HCT116 (cell line): ENCODE data around the gene APP. TPM values are rescaled to one million over a fixed set of nuclear protein-coding genes. Genes with fewer than 3 reads are reported as not detected.

Source experiments
- ATAC-seq: fragments of 200-7000 bp; cut with Tn5 transposase; 2 replicates; pipeline ENCODE4 v1.9.1; 2020; ENCODE audit warnings: mild to moderate bottlenecking, moderate library complexity
- BruUV-seq: library from RNA; stranded (reverse); fragments of 400-500 nt; replicated peaks from 2 replicates; lab custom pipeline; 2021; lab: Mats Ljungman, UMichigan
- CTCF ChIA-PET: fragments of 300-600 bp; sonication (Branson Sonifier 250); formaldehyde crosslinking; loops from one replicate; lab custom pipeline; 2021; ENCODE audit warnings: antibody characterized with exemption; lab: Charles Lee
- POLR2A ChIA-PET: fragments of 300-600, 350-600 bp; sonication (Branson Sonifier 250); formaldehyde crosslinking; loops from one replicate; lab custom pipeline; 2021; ENCODE audit warnings: antibody characterized with exemption; lab: Charles Lee
- RAD21 ChIA-PET, 2 experiments: fragments of 300-600 bp; sonication (Branson Sonifier 250); formaldehyde crosslinking; loops; one replicate each; lab custom pipeline; 2023; ENCODE audit warnings: low total read pairs in 2 of 2; ENCODE audit not compliant: uncharacterized antibody in 2 of 2, unreplicated experiment in 2 of 2, low non-redundant PET in 1 of 2; lab: Charles Lee
- DNase-seq: peaks from one replicate; pipeline ENCODE4 v3.0.0-alpha.2; 2010; ENCODE audit warnings: low read depth, low spot score
- H2AFZ ChIP-seq: fragments of 200-600 bp; shearing (Covaris generic), sonication (generic); 2 replicates; pipeline ENCODE4 v1.6.1; 2017; ENCODE audit warnings: low read depth, mixed run types, mixed read lengths, antibody characterized with exemption, low read length; ENCODE audit not compliant: poor library complexity, severe bottlenecking
- H3K27ac ChIP-seq: 2 replicates; pipeline ENCODE4 v1.5.1; 2012; ENCODE audit warnings: low read depth, low read length
- H3K27me3 ChIP-seq: fragments of 200-600 bp; sonication (generic); 2 replicates; pipeline ENCODE4 v1.6.1; 2016; ENCODE audit warnings: mixed run types, low read length, mixed read lengths; ENCODE audit not compliant: insufficient read depth
- H3K36me3 ChIP-seq, 2 experiments: fragments of 200-500 bp in 1 of 2; fragments of 200-600 bp in 1 of 2; sonication (Bioruptor generic) in 1 of 2; sonication (generic) in 1 of 2; 2 replicates each; pipeline versions ENCODE4 v1.5.1 to v1.6.1; 2014 to 2016; ENCODE audit warnings: low read length in 2 of 2, inconsistent platforms in 1 of 2, mixed read lengths in 1 of 2, mixed run types in 1 of 2; ENCODE audit not compliant: insufficient read depth in 2 of 2, control insufficient read depth in 1 of 2
- H3K4me1 ChIP-seq, 2 experiments: fragments of 200-600 bp in 1 of 2; sonication (generic) in 1 of 2; 2 replicates each; pipeline versions ENCODE4 v1.5.1 to v1.6.1; 2012 to 2017; ENCODE audit warnings: low read length in 2 of 2, inconsistent platforms in 1 of 2, mild to moderate bottlenecking in 1 of 2, mixed read lengths in 1 of 2, mixed run types in 1 of 2, moderate library complexity in 1 of 2; ENCODE audit not compliant: insufficient read depth in 2 of 2, control insufficient read depth in 1 of 2
- H3K4me2 ChIP-seq: fragments of 200-600 bp; sonication (generic); 2 replicates; pipeline ENCODE4 v1.6.1; 2017; ENCODE audit warnings: mixed run types, low read length, mixed read lengths
- H3K4me3 ChIP-seq, 2 experiments: fragments of 200-600 bp in 1 of 2; sonication (generic) in 1 of 2; replicated peaks in 1 of 2; 2 replicates each; pipeline ENCODE4 v1.5.1; 2011 to 2016; ENCODE audit warnings: low read length in 2 of 2, control low read depth in 1 of 2, low read depth in 1 of 2, mild to moderate bottlenecking in 1 of 2, mixed read lengths in 1 of 2, mixed run types in 1 of 2
- H3K79me2 ChIP-seq: fragments of 200-600 bp; sonication (generic); 2 replicates; pipeline ENCODE4 v1.6.1; 2017; ENCODE audit warnings: mild to moderate bottlenecking, mixed run types, low read length, moderate library complexity, mixed read lengths; ENCODE audit not compliant: insufficient read depth
- H3K9ac ChIP-seq: fragments of 200-600 bp; sonication (generic); 2 replicates; pipeline ENCODE4 v1.6.1; 2016; ENCODE audit warnings: low read length, mixed read lengths
- H3K9me2 ChIP-seq: fragments of 200-600 bp; sonication (generic), shearing (Covaris generic); 2 replicates; pipeline ENCODE4 v1.6.1; 2017; ENCODE audit warnings: mixed run types, mild to moderate bottlenecking, moderate library complexity; ENCODE audit not compliant: insufficient read depth
- H3K9me3 ChIP-seq, 2 experiments: fragments of 200-500 bp in 1 of 2; fragments of 200-600 bp in 1 of 2; sonication (Bioruptor generic) in 1 of 2; sonication (generic) in 1 of 2; 2 replicates each; pipeline ENCODE4 v1.6.1; 2014 to 2017; ENCODE audit warnings: low read length in 2 of 2, mixed read lengths in 2 of 2, inconsistent platforms in 1 of 2, low read depth in 1 of 2, mild to moderate bottlenecking in 1 of 2, mixed run types in 1 of 2, moderate library complexity in 1 of 2; ENCODE audit not compliant: control insufficient read depth in 1 of 2, insufficient read depth in 1 of 2
- H4K20me1 ChIP-seq: fragments of 200-600 bp; sonication (generic), shearing (Covaris generic); 2 replicates; pipeline ENCODE4 v1.6.1; 2017; ENCODE audit warnings: mixed run types, mild to moderate bottlenecking, moderate library complexity; ENCODE audit not compliant: insufficient read depth
- CEBPB ChIP-seq: IDR thresholded peaks from 2 replicates; pipeline ENCODE4 v1.6.1; 2012; ENCODE audit warnings: low read depth
- EZH2 ChIP-seq: fragments of 200-600 bp; sonication (generic); IDR thresholded peaks from 2 replicates; pipeline ENCODE4 v1.6.1; 2017; ENCODE audit warnings: antibody characterized with exemption, mixed run types
- JUND ChIP-seq: IDR thresholded peaks from 2 replicates; pipeline ENCODE4 v1.6.1; 2012
- TCF7L2 ChIP-seq: IDR thresholded peaks from 2 replicates; pipeline ENCODE4 v1.7.0; 2011; ENCODE audit warnings: borderline replicate concordance, inconsistent platforms; ENCODE audit not compliant: insufficient read depth, insufficient read length; ENCODE audit errors: extremely low read depth
- YY1 ChIP-seq: IDR thresholded peaks from 2 replicates; pipeline ENCODE4 v1.6.1; 2011; ENCODE audit warnings: low read length, low read depth, moderate library complexity, mild to moderate bottlenecking; ENCODE audit not compliant: insufficient replicate concordance; ENCODE audit errors: extremely low read depth
- ZFX ChIP-seq: fragments of 450-650 bp; IDR thresholded peaks from 2 replicates; pipeline ENCODE4 v1.6.1; 2017
- ZNF274 ChIP-seq: fragments of 200-500 bp; sonication (Bioruptor generic); IDR thresholded peaks from 2 replicates; pipeline ENCODE4 v1.6.1; 2014; ENCODE audit warnings: mild to moderate bottlenecking, low read depth, low read length, inconsistent platforms
- intact Hi-C: fragments of 100-400 bp; cut with micrococcal nuclease; formaldehyde crosslinking; loops from 2 replicates; pipeline ENCODE4 v1.10.0; 2022
- total RNA-seq: library from RNA; stranded (reverse); gene quantifications from one replicate; pipeline ENCODE4 v1.2.1, GENCODE V29; 2021; ENCODE audit not compliant: unreplicated experiment
- TF ChIP-seq, protein P1 (sequence below), 3 experiments: fragments of 200-600 bp in 1 of 3; sonication (generic) in 1 of 3; IDR thresholded peaks in 2 of 3; conservative IDR thresholded peaks in 1 of 3; 2 replicates each; pipeline ENCODE4 v1.5.1; 2012 to 2017; ENCODE audit warnings: low read depth in 2 of 3, low read length in 2 of 3, antibody characterized with exemption in 1 of 3, borderline replicate concordance in 1 of 3, control low read depth in 1 of 3, mild to moderate bottlenecking in 1 of 3, mixed read lengths in 1 of 3, mixed run types in 1 of 3, moderate library complexity in 1 of 3; ENCODE audit not compliant: insufficient read depth in 1 of 3
- TF ChIP-seq, protein P2 (sequence below): IDR thresholded peaks from 2 replicates; pipeline ENCODE4 v1.6.1; 2012; ENCODE audit warnings: low read depth

APP gene
- total RNA-seq, 1 experiment from 2014 or later = 267 TPM

DNA sequence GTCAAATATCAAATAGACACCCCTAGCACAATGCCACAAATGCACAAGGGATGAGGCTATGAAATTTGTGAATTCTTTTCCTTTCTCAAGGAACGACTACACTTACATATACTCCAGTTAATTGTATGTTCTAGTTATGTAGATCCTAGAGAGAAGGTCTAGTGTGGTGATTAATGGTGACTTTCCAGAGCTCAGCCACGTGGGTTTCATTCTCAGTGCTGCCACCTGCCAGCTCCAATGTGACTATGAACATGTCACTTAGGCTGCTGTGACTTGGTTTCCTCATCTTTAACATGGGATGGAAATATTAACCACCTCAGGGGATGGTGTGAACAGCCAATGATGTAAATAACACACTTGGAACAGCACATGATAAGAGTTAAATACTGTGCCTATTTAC, 138.3 kb downstream of the APP start:
- CTCF ChIA-PET = interaction anchor here (0.7 kb wide), 1 partner anchor 10 kb away, joined by 4 read pairs; no protein-coding TSS in a partner anchor
- 0 out of 2 replicates have a peak, but pooled peaks cover under 1% of the 10 kb centered on the region for H4K20me1 ChIP-seq
- intact Hi-C loops = no loop called here
- TF ChIP-seq YY1 = no peak
- TF ChIP-seq JUND = no peak
- TF ChIP-seq, protein P1, sequence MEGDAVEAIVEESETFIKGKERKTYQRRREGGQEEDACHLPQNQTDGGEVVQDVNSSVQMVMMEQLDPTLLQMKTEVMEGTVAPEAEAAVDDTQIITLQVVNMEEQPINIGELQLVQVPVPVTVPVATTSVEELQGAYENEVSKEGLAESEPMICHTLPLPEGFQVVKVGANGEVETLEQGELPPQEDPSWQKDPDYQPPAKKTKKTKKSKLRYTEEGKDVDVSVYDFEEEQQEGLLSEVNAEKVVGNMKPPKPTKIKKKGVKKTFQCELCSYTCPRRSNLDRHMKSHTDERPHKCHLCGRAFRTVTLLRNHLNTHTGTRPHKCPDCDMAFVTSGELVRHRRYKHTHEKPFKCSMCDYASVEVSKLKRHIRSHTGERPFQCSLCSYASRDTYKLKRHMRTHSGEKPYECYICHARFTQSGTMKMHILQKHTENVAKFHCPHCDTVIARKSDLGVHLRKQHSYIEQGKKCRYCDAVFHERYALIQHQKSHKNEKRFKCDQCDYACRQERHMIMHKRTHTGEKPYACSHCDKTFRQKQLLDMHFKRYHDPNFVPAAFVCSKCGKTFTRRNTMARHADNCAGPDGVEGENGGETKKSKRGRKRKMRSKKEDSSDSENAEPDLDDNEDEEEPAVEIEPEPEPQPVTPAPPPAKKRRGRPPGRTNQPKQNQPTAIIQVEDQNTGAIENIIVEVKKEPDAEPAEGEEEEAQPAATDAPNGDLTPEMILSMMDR (IDR thresholded peaks at IDR 0.05 in 2 of 3, conservative IDR thresholded peaks at IDR 0.05 in 1 of 3; ENCODE audit: borderline replicate concordance in 1 of 3, insufficient read depth in 1 of 3, low read depth in 2 of 3, low read length in 2 of 3) = peak in 2 of 3 experiments; percentile 21 to 32; a peak in 3 of 6 replicates
- TF ChIP-seq ZNF274 = no peak
- TF ChIP-seq EZH2 = no peak
- no peak for TF ChIP-seq ZFX
- TF ChIP-seq CEBPB = no peak
- TF ChIP-seq, all 23 proteins: peak for 1
- Histone ChIP-seq H2AFZ (no peak overlapping the region), H3K79me2 (peaks cover 48% of the 10 kb centered on the region), H3K27me3 (no peaks in the 10 kb centered on the region), H3K9me3 (no peaks in the 10 kb centered on the region), H3K9me2 (no peaks in the 10 kb centered on the region), H3K9ac (no peak overlapping the region), H3K27ac (no peak overlapping the region), H3K4me2 (no peak overlapping the region), H3K4me1 (no peaks in the 10 kb centered on the region), H3K4me3 (no peak overlapping the region), H3K36me3 (no peaks in the 10 kb centered on the region; a peak in 1 of 4 replicates)
- ATAC-seq = peak; percentile 50
- ChIA-PET POLR2A (interaction anchor here (0.8 kb wide), 1 partner anchor 23 kb away, joined by 3 read pairs; no protein-coding TSS in a partner anchor), RAD21 (no interaction called here)
- no peak for DNase-seq
- BruUV-seq = no TSS peak

DNA sequence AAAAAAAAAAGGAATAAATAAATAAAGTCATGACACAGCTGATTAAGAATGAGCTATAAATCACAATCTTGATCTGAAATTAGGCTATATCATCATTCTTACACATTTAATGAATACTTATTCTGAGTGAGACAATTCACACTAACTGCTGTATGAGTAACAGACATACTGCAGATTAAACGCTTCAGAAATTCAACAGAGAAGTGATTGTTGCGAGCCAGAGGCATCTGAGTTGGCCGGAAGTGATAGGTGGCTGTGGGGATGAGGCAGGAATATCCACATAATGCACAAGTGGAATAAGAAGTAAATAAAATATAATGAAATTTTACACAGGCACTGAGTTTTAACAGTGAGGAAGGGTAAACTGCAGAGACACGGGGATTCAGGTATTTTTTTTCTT, 142.4 kb downstream of the APP start:
- H4K20me1 ChIP-seq = peaks cover 5% of the 10 kb centered on the region; the same call in 1 of the 2 replicates
- H3K27me3 ChIP-seq = no peaks in the 10 kb centered on the region
- H3K36me3 ChIP-seq = no peaks in the 10 kb centered on the region; a peak in 1 of 4 replicates
- TF ChIP-seq TCF7L2 = no peak
- TF ChIP-seq, protein P2, sequence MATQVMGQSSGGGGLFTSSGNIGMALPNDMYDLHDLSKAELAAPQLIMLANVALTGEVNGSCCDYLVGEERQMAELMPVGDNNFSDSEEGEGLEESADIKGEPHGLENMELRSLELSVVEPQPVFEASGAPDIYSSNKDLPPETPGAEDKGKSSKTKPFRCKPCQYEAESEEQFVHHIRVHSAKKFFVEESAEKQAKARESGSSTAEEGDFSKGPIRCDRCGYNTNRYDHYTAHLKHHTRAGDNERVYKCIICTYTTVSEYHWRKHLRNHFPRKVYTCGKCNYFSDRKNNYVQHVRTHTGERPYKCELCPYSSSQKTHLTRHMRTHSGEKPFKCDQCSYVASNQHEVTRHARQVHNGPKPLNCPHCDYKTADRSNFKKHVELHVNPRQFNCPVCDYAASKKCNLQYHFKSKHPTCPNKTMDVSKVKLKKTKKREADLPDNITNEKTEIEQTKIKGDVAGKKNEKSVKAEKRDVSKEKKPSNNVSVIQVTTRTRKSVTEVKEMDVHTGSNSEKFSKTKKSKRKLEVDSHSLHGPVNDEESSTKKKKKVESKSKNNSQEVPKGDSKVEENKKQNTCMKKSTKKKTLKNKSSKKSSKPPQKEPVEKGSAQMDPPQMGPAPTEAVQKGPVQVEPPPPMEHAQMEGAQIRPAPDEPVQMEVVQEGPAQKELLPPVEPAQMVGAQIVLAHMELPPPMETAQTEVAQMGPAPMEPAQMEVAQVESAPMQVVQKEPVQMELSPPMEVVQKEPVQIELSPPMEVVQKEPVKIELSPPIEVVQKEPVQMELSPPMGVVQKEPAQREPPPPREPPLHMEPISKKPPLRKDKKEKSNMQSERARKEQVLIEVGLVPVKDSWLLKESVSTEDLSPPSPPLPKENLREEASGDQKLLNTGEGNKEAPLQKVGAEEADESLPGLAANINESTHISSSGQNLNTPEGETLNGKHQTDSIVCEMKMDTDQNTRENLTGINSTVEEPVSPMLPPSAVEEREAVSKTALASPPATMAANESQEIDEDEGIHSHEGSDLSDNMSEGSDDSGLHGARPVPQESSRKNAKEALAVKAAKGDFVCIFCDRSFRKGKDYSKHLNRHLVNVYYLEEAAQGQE = no peak
- ChIA-PET CTCF (no interaction called here), POLR2A (no interaction called here), RAD21 (no interaction called here)
- H2AFZ ChIP-seq = no peak overlapping the region
- no peak overlapping the region for H3K4me3 ChIP-seq
- no peak overlapping the region for H3K9ac ChIP-seq
- H3K9me2 ChIP-seq = no peaks in the 10 kb centered on the region
- peaks cover 56% of the 10 kb centered on the region for H3K79me2 ChIP-seq
- H3K27ac ChIP-seq = no peak overlapping the region
- DNase-seq (no peak), ATAC-seq (no peak)
- H3K9me3 ChIP-seq = no peaks in the 10 kb centered on the region
- no peaks in the 10 kb centered on the region for H3K4me1 ChIP-seq
- BruUV-seq = no TSS peak
- intact Hi-C loops = no loop called here
- H3K4me2 ChIP-seq = no peak overlapping the region
